ENCODE results near the gene RPS6KL1. TPM values are rescaled to one million over a fixed set of nuclear protein-coding genes. Genes with fewer than 3 reads are reported as not detected.

The RPS6KL1 gene
- total RNA-seq, 1 donor from 2014 or later, result 6.4 TPM

DNA sequence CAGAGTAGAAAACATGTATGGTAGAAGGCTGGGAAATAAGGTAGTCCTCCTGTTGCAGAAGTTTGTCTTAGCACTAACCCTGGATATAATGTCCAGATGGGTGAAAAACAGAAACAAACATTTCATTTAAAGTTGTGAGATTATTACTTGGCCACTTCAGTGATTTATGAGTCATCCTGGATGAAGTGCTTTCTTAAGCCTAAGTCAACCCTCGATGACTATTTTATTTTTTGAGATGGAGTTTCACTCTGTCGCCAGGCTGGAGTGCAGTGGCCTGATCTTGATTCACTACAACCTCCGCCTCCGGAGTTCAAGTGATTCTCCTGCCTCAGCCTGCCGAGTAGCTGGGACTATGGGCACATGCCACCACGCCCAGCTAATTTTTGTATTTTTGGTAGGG lies 31.2 kb downstream of the RPS6KL1 start:
- no peak overlapping the region for H2AFZ ChIP-seq (replicated peaks)
- H4K20me1 ChIP-seq (ENCODE audit: low read depth), result peaks cover 28% of the 10 kb centered on the region
- no peaks in the 10 kb centered on the region for H3K4me1 Mint-ChIP-seq
- H3K4me3 ChIP-seq, result no peak overlapping the region
- no peak overlapping the region for H3K9ac ChIP-seq
- H3K4me1 ChIP-seq, result no peaks in the 10 kb centered on the region
- H3K36me3 Mint-ChIP-seq, result peaks cover 38% of the 10 kb centered on the region
- no peaks in the 10 kb centered on the region for H3K27me3 ChIP-seq
- H3K27me3 Mint-ChIP-seq (ENCODE audit: insufficient read depth, low read depth), result peaks cover 2% of the 10 kb centered on the region
- no peak overlapping the region for H3K4me2 ChIP-seq
- DNase-seq (ENCODE audit: low spot score), result no peak
- H3K4me3 Mint-ChIP-seq, result no peak overlapping the region
- no peaks in the 10 kb centered on the region for H3K9me3 ChIP-seq (ENCODE audit: low read depth)
- TF ChIP-seq EZH2 (IDR thresholded peaks at IDR 0.05) (no peak), EZH2phosphoT487 (IDR thresholded peaks at IDR 0.05) (no peak)
- TF ChIP-seq, protein P1, sequence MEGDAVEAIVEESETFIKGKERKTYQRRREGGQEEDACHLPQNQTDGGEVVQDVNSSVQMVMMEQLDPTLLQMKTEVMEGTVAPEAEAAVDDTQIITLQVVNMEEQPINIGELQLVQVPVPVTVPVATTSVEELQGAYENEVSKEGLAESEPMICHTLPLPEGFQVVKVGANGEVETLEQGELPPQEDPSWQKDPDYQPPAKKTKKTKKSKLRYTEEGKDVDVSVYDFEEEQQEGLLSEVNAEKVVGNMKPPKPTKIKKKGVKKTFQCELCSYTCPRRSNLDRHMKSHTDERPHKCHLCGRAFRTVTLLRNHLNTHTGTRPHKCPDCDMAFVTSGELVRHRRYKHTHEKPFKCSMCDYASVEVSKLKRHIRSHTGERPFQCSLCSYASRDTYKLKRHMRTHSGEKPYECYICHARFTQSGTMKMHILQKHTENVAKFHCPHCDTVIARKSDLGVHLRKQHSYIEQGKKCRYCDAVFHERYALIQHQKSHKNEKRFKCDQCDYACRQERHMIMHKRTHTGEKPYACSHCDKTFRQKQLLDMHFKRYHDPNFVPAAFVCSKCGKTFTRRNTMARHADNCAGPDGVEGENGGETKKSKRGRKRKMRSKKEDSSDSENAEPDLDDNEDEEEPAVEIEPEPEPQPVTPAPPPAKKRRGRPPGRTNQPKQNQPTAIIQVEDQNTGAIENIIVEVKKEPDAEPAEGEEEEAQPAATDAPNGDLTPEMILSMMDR (IDR thresholded peaks at IDR 0.05), result no peak
- H3K27ac ChIP-seq, result no peak overlapping the region
- H3K27ac Mint-ChIP-seq, result no peak overlapping the region
- peaks cover 6% of the 10 kb centered on the region for H3K36me3 ChIP-seq
- no peaks in the 10 kb centered on the region for H3K9me3 Mint-ChIP-seq
- H3F3A ChIP-seq (ENCODE audit: low read depth), result no peaks in the 10 kb centered on the region
- peaks cover 18% of the 10 kb centered on the region for H3K79me2 ChIP-seq (ENCODE audit: low read depth)

DNA sequence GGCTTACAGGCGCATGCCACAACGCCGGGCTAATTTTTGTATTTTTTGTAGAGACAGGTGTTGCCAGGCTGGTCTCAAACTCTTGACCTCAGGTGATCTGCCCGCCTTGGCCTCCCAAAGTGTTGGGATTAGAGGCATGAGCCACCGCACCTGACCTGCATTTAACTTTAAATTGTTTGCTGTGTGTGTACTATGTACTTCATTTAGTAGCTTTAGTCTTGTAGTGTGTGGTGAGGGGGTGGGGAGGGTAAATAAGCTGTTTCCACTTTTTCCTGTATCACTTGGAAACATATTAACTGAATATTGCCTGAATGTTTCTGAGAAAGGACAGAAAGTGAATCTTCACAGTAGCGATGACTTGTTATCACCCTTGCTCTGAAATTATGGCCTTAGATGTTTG lies 32.8 kb downstream of the RPS6KL1 start:
- no peak overlapping the region for H3K4me3 Mint-ChIP-seq
- no peaks in the 10 kb centered on the region for H3K27me3 ChIP-seq
- no peak overlapping the region for H2AFZ ChIP-seq (replicated peaks)
- no peak overlapping the region for H3K4me2 ChIP-seq
- no peak overlapping the region for H3K27ac Mint-ChIP-seq
- no peak overlapping the region for H3K9ac ChIP-seq
- TF ChIP-seq, protein P1 (IDR thresholded peaks at IDR 0.05), result no peak
- no peak for TF ChIP-seq EZH2phosphoT487 (IDR thresholded peaks at IDR 0.05)
- DNase-seq (ENCODE audit: low spot score), result no peak
- peaks cover 12% of the 10 kb centered on the region for H3K4me1 ChIP-seq
- no peak overlapping the region for H3K27ac ChIP-seq
- H3K36me3 ChIP-seq, result peaks cover 6% of the 10 kb centered on the region
- H3K27me3 Mint-ChIP-seq (ENCODE audit: insufficient read depth, low read depth), result peaks cover under 1% of the 10 kb centered on the region
- peaks cover 44% of the 10 kb centered on the region for H4K20me1 ChIP-seq (ENCODE audit: low read depth)
- H3K36me3 Mint-ChIP-seq, result peaks cover 35% of the 10 kb centered on the region
- H3K4me1 Mint-ChIP-seq, result peaks cover 2% of the 10 kb centered on the region
- no peak overlapping the region for H3K4me3 ChIP-seq
- H3K9me3 ChIP-seq (ENCODE audit: low read depth), result no peaks in the 10 kb centered on the region
- no peaks in the 10 kb centered on the region for H3K9me3 Mint-ChIP-seq
- H3F3A ChIP-seq (ENCODE audit: low read depth), result peaks cover 14% of the 10 kb centered on the region
- peaks cover 34% of the 10 kb centered on the region for H3K79me2 ChIP-seq (ENCODE audit: low read depth)

- no peak for DNase-seq (ENCODE audit: low spot score)
- Histone ChIP-seq H3K79me2 (ENCODE audit: low read depth) (peaks cover 52% of the 10 kb centered on the region), H3K9me3 (ENCODE audit: low read depth) (no peaks in the 10 kb centered on the region), H3K36me3 (peaks cover under 1% of the 10 kb centered on the region), H2AFZ (replicated peaks) (no peak overlapping the region), H3K27ac (no peak overlapping the region), H3K4me2 (no peak overlapping the region), H3K4me3 (no peak overlapping the region), H3K9ac (no peak overlapping the region), H4K20me1 (ENCODE audit: low read depth) (peaks cover 62% of the 10 kb centered on the region), H3K4me1 (peaks cover 22% of the 10 kb centered on the region), H3F3A (ENCODE audit: low read depth) (peaks cover 32% of the 10 kb centered on the region), H3K27me3 (no peaks in the 10 kb centered on the region)
- no peaks in the 10 kb centered on the region for H3K9me3 Mint-ChIP-seq
- no peak overlapping the region for H3K27ac Mint-ChIP-seq
- H3K27me3 Mint-ChIP-seq (ENCODE audit: insufficient read depth, low read depth), result no peaks in the 10 kb centered on the region
- peaks cover 16% of the 10 kb centered on the region for H3K4me1 Mint-ChIP-seq
- peaks cover 21% of the 10 kb centered on the region for H3K36me3 Mint-ChIP-seq
- H3K4me3 Mint-ChIP-seq, result no peak overlapping the region
- TF ChIP-seq EZH2 (IDR thresholded peaks at IDR 0.05), result no peak
- no peak for TF ChIP-seq EZH2phosphoT487 (IDR thresholded peaks at IDR 0.05)
- TF ChIP-seq, protein P1 (IDR thresholded peaks at IDR 0.05), result no peak
Observed at GRCh38 chr14:74888164-74889158, 34.6 kb downstream of the RPS6KL1 start.

Measured in neural progenitor cell (in vitro differentiated cells).